Measurements from ENCODE around the gene FBXW10B.
"Not testable (repeated sequence)": the region's sequence is repeated elsewhere in the genome, so short reads cannot be mapped to it uniquely, and the experiment has no call there.

GRCh38 chr17:15622124-15622523, 2.6 kb upstream of the FBXW10B start:
- TF ChIP-seq, protein P1, sequence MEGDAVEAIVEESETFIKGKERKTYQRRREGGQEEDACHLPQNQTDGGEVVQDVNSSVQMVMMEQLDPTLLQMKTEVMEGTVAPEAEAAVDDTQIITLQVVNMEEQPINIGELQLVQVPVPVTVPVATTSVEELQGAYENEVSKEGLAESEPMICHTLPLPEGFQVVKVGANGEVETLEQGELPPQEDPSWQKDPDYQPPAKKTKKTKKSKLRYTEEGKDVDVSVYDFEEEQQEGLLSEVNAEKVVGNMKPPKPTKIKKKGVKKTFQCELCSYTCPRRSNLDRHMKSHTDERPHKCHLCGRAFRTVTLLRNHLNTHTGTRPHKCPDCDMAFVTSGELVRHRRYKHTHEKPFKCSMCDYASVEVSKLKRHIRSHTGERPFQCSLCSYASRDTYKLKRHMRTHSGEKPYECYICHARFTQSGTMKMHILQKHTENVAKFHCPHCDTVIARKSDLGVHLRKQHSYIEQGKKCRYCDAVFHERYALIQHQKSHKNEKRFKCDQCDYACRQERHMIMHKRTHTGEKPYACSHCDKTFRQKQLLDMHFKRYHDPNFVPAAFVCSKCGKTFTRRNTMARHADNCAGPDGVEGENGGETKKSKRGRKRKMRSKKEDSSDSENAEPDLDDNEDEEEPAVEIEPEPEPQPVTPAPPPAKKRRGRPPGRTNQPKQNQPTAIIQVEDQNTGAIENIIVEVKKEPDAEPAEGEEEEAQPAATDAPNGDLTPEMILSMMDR (IDR thresholded peaks at IDR 0.05): not testable (repeated sequence)
- TF ChIP-seq POLR2A (IDR thresholded peaks at IDR 0.05): not testable (repeated sequence)
